ENCODE data around the gene CD3D.

Gene CD3D

DNA sequence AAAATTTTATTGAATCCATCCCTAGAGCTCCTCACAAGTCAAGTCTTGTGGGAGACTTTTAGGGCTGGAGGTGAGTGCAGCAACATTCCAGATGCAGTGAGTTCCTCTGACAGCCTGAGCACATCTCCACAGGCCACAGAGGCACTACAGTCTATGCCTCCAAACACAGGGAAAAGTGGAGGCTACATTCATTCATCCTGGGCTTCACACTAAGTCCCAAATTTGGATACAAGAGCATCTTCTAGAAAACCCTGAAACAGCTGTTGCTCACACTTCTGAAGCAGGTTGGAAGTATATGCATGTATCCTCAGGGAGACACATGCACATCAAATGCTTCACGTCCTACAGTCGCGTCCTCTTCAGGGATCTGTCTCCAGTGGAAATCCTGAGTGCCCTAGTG is 1.2 kb downstream of the CD3D start:
- TF ChIP-seq, protein P1, sequence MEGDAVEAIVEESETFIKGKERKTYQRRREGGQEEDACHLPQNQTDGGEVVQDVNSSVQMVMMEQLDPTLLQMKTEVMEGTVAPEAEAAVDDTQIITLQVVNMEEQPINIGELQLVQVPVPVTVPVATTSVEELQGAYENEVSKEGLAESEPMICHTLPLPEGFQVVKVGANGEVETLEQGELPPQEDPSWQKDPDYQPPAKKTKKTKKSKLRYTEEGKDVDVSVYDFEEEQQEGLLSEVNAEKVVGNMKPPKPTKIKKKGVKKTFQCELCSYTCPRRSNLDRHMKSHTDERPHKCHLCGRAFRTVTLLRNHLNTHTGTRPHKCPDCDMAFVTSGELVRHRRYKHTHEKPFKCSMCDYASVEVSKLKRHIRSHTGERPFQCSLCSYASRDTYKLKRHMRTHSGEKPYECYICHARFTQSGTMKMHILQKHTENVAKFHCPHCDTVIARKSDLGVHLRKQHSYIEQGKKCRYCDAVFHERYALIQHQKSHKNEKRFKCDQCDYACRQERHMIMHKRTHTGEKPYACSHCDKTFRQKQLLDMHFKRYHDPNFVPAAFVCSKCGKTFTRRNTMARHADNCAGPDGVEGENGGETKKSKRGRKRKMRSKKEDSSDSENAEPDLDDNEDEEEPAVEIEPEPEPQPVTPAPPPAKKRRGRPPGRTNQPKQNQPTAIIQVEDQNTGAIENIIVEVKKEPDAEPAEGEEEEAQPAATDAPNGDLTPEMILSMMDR (IDR thresholded peaks at IDR 0.05; ENCODE audit: low read length, missing control alignments): no peak
- H3K4me3 ChIP-seq (replicated peaks; ENCODE audit: low read depth, low read length): no peak overlapping the region
- no peak for DNase-seq (ENCODE audit: low read depth)

- DNase-seq (ENCODE audit: low read depth): no peak
- H3K4me3 ChIP-seq (replicated peaks; ENCODE audit: low read depth, low read length): no peak overlapping the region
- TF ChIP-seq, protein P1 (IDR thresholded peaks at IDR 0.05; ENCODE audit: low read length, missing control alignments): no peak
Measured at GRCh38 chr11:118340449-118340848, 2.1 kb downstream of the CD3D start.

- TF ChIP-seq, protein P1 (IDR thresholded peaks at IDR 0.05; ENCODE audit: low read length, missing control alignments): no peak
- DNase-seq (ENCODE audit: low read depth): no peak
- H3K4me3 ChIP-seq (replicated peaks; ENCODE audit: low read depth, low read length): no peak overlapping the region
Measured at GRCh38 chr11:118339281-118339961, 3.1 kb downstream of the CD3D start.

GRCh38 chr11:118338637-118339061 is 3.9 kb downstream of the CD3D start:
- TF ChIP-seq, protein P1 (IDR thresholded peaks at IDR 0.05; ENCODE audit: low read length, missing control alignments): no peak
- peak; percentile 21 for DNase-seq (ENCODE audit: low read depth)
- H3K4me3 ChIP-seq (replicated peaks; ENCODE audit: low read depth, low read length): no peak overlapping the region

DNA sequence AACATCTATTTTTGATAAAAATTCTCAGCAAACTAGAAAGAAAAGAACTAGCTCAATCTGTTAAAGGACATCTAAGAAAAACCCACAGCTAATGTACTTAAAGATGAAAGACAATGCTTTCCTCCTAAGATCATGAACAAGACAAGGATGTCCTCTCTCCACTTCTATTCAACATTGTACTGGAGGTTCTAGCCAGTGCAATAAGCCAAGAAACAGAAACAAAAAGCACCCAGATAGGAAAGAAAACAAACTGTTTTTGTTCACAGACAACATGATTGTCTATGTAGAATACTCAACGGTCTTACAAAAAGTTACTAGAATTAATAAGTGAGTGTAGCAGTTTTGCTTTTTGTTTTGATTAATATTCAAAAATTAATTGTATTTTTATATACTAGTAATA is 7.8 kb downstream of the CD3D start:
- no peak for DNase-seq (ENCODE audit: low read depth)
- H3K4me3 ChIP-seq (replicated peaks; ENCODE audit: low read depth, low read length): no peak overlapping the region
- TF ChIP-seq, protein P1 (IDR thresholded peaks at IDR 0.05; ENCODE audit: low read length, missing control alignments): no peak

DNA sequence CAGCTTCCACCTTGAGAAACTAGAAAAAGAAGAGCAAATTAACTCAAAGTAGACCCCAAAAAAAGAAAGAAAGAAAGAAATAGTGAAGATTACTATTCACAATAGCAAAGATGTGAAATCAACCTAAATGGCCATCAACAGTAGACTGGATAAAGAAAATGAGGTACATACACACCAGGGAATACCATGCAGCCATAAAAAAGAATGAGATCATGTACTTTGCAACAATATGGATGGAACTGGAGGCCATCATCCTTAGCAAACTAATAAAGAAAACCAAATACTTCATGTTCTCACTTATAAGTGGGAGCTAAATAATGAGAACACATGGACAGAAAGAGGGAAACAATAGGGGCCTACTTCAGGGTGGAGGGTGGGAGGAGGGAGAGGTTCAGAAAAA is 13.8 kb downstream of the CD3D start:
- DNase-seq (ENCODE audit: low read depth): no peak
- no peak overlapping the region for H3K4me3 ChIP-seq (replicated peaks; ENCODE audit: low read depth, low read length)
- TF ChIP-seq, protein P1 (IDR thresholded peaks at IDR 0.05; ENCODE audit: low read length, missing control alignments): no peak

GRCh38 chr11:118325283-118325682 is 17.2 kb downstream of the CD3D start:
- no peak for DNase-seq (ENCODE audit: low read depth)
- no peak overlapping the region for H3K4me3 ChIP-seq (replicated peaks; ENCODE audit: low read depth, low read length)
- TF ChIP-seq, protein P1 (IDR thresholded peaks at IDR 0.05; ENCODE audit: low read length, missing control alignments): no peak

All from fibroblast of pulmonary artery (primary cell).